A673 (cell line): ENCODE results near the gene PID1. TPM values are rescaled to one million over a fixed set of nuclear protein-coding genes. Genes with fewer than 3 reads are reported as not detected.

Experiments used
- BruUV-seq: library from RNA; stranded (reverse); fragments of 400-500 nt; replicated peaks from 2 replicates; lab custom pipeline; 2021; lab: Mats Ljungman, UMichigan
- CTCF ChIA-PET: fragments of 300-600 bp; sonication (Branson Sonifier 250); formaldehyde crosslinking; loops from one replicate; lab custom pipeline; 2022; ENCODE audit warnings: antibody characterized with exemption; lab: Charles Lee
- POLR2A ChIA-PET: fragments of 300-600 bp; sonication (Branson Sonifier 250); formaldehyde crosslinking; loops from one replicate; lab custom pipeline; 2022; ENCODE audit warnings: antibody characterized with exemption; ENCODE audit not compliant: low non-redundant PET; lab: Charles Lee
- DNase-seq: peaks from one replicate; pipeline ENCODE4 v3.0.0-alpha.2; 2015; ENCODE audit warnings: low spot score
- H3K27ac ChIP-seq: fragments of 200-600 bp; sonication (generic); 2 replicates; pipeline ENCODE4 v1.5.1; 2016; ENCODE audit warnings: mixed run types, low read depth, mild to moderate bottlenecking, mixed read lengths, antibody characterized with exemption, low read length; ENCODE audit not compliant: poor library complexity, severe bottlenecking
- H3K27me3 ChIP-seq: fragments of 200-600 bp; sonication (generic); replicated peaks from 2 replicates; pipeline ENCODE4 v1.6.1; 2017; ENCODE audit warnings: mixed run types, low read depth, mild to moderate bottlenecking, mixed read lengths, antibody characterized with exemption, low read length; ENCODE audit not compliant: insufficient read depth, poor library complexity
- H3K36me3 ChIP-seq: fragments of 200-600 bp; sonication (generic); 2 replicates; pipeline ENCODE4 v1.6.1; 2016; ENCODE audit warnings: mixed run types, mild to moderate bottlenecking, mixed read lengths, antibody characterized with exemption, low read length; ENCODE audit not compliant: insufficient read depth, poor library complexity, severe bottlenecking
- H3K4me1 ChIP-seq: fragments of 200-600 bp; sonication (generic); 2 replicates; pipeline ENCODE4 v1.6.1; 2017; ENCODE audit warnings: mixed run types, mild to moderate bottlenecking, mixed read lengths, antibody characterized with exemption, low read length; ENCODE audit not compliant: insufficient read depth, poor library complexity, severe bottlenecking
- H3K4me3 ChIP-seq: fragments of 200-600 bp; sonication (generic); 2 replicates; pipeline ENCODE4 v1.5.1; 2016; ENCODE audit warnings: low read depth, mixed run types, mild to moderate bottlenecking, mixed read lengths, low read length; ENCODE audit not compliant: poor library complexity, severe bottlenecking
- H3K9me3 ChIP-seq: fragments of 200-600 bp; sonication (generic); 2 replicates; pipeline ENCODE4 v1.6.1; 2016; ENCODE audit warnings: mixed run types, low read depth, mild to moderate bottlenecking, mixed read lengths, antibody characterized with exemption, low read length; ENCODE audit not compliant: poor library complexity, severe bottlenecking
- CTCF ChIP-seq: fragments of 300-800, 200-600 bp; sonication (generic); conservative IDR thresholded peaks from 2 replicates; pipeline ENCODE4 v1.5.1; 2017; ENCODE audit warnings: low read depth, mild to moderate bottlenecking, antibody characterized with exemption, low read length, moderate library complexity, mixed read lengths
- EZH2 ChIP-seq: fragments of 200-600 bp; sonication (generic); IDR thresholded peaks from 2 replicates; pipeline ENCODE4 v1.6.1; 2017; ENCODE audit warnings: borderline replicate concordance, low read depth, mild to moderate bottlenecking, mixed read lengths, antibody characterized with exemption, low read length; ENCODE audit not compliant: poor library complexity, severe bottlenecking
- intact Hi-C: fragments of 100-400 bp; cut with micrococcal nuclease; formaldehyde crosslinking; loops from one replicate; pipeline ENCODE4 v1.10.0; 2022; ENCODE audit not compliant: unreplicated experiment
- total RNA-seq: library from RNA; stranded (reverse); gene quantifications from 2 replicates; pipeline ENCODE4 v1.2.3, GENCODE V29; 2021

The PID1 gene
- total RNA-seq, 1 experiment from 2014 or later: 1.5 TPM

DNA sequence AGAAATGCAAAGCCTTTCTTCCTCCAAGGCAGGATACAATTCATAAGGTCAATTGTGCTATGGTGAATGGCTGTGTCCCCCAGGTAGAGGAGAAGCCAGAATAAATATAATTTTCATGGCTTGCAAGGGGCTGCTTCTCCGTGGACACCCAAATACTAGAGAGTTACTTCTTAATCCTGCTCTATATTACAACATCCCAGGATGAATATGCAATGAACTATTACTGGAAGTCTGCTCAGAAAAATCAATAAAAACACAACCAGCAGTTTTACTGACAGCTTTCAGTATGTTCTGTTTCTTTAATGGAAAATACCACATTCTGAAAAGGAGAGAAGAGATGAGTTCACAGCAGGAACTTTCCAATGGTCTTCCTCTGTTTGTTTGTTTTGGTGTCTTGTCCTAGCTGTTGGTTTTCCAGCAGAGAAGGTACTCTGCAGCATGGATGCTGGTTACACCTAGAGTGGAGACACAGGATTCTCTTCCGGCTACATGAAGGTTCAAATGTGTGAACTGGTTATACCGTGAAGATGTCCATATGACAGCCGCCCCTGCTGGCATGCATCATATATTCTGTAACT is 213.0 kb downstream of the PID1 start:
- ChIA-PET POLR2A (no interaction called here), CTCF (no interaction called here)
- Histone ChIP-seq H3K4me3 (no peak overlapping the region), H3K27ac (no peak overlapping the region), H3K36me3 (no peaks in the 10 kb centered on the region), H3K27me3 (no peaks in the 10 kb centered on the region), H3K9me3 (no peaks in the 10 kb centered on the region), H3K4me1 (peaks cover 10% of the 10 kb centered on the region)
- no TSS peak for BruUV-seq
- no peak for TF ChIP-seq CTCF
- TF ChIP-seq EZH2: no peak
- intact Hi-C loops: no loop called here
- DNase-seq: peak; percentile 4

DNA sequence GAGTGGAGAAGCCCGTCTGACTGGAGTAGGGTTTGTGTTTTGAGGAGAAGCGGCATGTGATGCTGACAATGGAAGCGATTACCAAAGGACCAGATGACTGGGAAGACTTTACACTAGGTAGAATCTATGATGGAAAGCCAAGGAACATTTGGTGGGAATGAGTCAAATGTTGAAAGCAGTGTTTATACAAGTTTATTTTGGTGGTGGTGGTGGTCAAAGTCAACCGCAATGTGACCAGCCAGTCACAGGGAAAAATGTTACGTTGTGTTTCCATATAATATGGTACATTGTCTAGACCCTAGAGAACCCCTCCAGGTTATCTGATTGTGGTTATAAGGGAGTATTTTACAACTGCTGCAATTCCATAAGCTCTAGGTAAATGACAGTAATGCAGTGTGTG is 216.8 kb downstream of the PID1 start:
- no TSS peak for BruUV-seq
- no peaks in the 10 kb centered on the region for H3K9me3 ChIP-seq
- no peak for DNase-seq
- no peak for TF ChIP-seq EZH2
- TF ChIP-seq CTCF: no peak
- H3K4me1 ChIP-seq: peaks cover 10% of the 10 kb centered on the region
- no peaks in the 10 kb centered on the region for H3K36me3 ChIP-seq
- CTCF ChIA-PET: no interaction called here
- no peak overlapping the region for H3K4me3 ChIP-seq
- H3K27ac ChIP-seq: no peak overlapping the region
- intact Hi-C loops: no loop called here
- no peaks in the 10 kb centered on the region for H3K27me3 ChIP-seq
- POLR2A ChIA-PET: no interaction called here

DNA sequence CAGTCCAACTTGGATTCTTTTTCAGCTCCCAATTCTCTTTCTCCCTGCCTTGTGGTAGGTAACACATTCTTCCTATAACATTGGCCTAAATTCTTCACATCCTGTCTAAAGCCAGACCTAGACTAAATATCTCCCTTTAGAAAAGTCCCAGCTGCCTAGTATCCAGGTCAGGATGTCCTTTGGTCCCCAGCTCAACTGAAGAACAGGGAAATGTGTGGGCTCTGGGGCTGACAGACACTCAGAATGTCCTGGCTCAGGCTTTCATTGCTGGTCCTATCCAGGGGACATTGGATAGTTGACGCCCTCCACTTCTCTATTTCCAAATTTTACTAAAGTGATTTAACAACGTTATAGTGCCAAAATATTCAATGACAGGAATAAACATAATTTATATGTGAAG is 219.3 kb downstream of the PID1 start:
- no peaks in the 10 kb centered on the region for H3K27me3 ChIP-seq
- intact Hi-C loops: no loop called here
- H3K4me3 ChIP-seq: no peak overlapping the region
- H3K4me1 ChIP-seq: no peaks in the 10 kb centered on the region
- TF ChIP-seq CTCF (no peak), EZH2 (no peak)
- CTCF ChIA-PET: no interaction called here
- H3K27ac ChIP-seq: no peak overlapping the region
- H3K36me3 ChIP-seq: no peaks in the 10 kb centered on the region
- H3K9me3 ChIP-seq: no peaks in the 10 kb centered on the region
- POLR2A ChIA-PET: no interaction called here
- no TSS peak for BruUV-seq
- DNase-seq: no peak
